ENCODE results near the gene LGI4.

Gene LGI4

GRCh38 chr19:35090506-35091214 is 44.2 kb downstream of the LGI4 start:
- DNase-seq (ENCODE audit: low read depth in 1 of 2, low spot score in 1 of 2), result peak in 1 of 2 experiments; percentile 35
- peak; percentile 17 for TF ChIP-seq CTCF (IDR thresholded peaks at IDR 0.05; ENCODE audit: insufficient read depth, low read length)
- no peak for TF ChIP-seq GABPA (IDR thresholded peaks at IDR 0.05; ENCODE audit: low read depth)
- H3K27ac ChIP-seq (replicated peaks), result no peak overlapping the region
- no peaks in the 10 kb centered on the region for H3K27me3 ChIP-seq (ENCODE audit: insufficient read depth, poor library complexity, severe bottlenecking)
- H3K4me3 ChIP-seq (replicated peaks; ENCODE audit: insufficient read depth, low read length), result no peak overlapping the region

DNA sequence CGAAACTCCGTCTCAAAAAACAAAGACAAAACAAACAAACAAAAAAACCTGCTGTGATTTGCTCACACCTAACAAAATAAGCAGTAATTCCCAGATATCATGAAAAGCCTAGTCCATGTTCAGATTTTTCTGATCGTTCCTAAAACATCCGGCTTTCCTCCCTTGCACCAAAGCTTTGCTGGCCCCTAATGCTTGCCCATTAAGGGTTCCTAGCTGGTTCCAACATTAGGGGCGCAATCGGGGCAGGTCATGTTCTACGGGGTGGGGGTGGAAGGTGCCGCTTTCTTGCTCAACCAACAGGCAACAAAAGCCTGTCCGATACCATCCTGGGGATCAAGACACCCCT is 44.7 kb downstream of the LGI4 start:
- Histone ChIP-seq H3K27ac (replicated peaks) (no peak overlapping the region), H3K27me3 (ENCODE audit: insufficient read depth, poor library complexity, severe bottlenecking) (no peaks in the 10 kb centered on the region), H3K4me3 (replicated peaks; ENCODE audit: insufficient read depth, low read length) (no peak overlapping the region)
- TF ChIP-seq, protein P1, sequence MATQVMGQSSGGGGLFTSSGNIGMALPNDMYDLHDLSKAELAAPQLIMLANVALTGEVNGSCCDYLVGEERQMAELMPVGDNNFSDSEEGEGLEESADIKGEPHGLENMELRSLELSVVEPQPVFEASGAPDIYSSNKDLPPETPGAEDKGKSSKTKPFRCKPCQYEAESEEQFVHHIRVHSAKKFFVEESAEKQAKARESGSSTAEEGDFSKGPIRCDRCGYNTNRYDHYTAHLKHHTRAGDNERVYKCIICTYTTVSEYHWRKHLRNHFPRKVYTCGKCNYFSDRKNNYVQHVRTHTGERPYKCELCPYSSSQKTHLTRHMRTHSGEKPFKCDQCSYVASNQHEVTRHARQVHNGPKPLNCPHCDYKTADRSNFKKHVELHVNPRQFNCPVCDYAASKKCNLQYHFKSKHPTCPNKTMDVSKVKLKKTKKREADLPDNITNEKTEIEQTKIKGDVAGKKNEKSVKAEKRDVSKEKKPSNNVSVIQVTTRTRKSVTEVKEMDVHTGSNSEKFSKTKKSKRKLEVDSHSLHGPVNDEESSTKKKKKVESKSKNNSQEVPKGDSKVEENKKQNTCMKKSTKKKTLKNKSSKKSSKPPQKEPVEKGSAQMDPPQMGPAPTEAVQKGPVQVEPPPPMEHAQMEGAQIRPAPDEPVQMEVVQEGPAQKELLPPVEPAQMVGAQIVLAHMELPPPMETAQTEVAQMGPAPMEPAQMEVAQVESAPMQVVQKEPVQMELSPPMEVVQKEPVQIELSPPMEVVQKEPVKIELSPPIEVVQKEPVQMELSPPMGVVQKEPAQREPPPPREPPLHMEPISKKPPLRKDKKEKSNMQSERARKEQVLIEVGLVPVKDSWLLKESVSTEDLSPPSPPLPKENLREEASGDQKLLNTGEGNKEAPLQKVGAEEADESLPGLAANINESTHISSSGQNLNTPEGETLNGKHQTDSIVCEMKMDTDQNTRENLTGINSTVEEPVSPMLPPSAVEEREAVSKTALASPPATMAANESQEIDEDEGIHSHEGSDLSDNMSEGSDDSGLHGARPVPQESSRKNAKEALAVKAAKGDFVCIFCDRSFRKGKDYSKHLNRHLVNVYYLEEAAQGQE (IDR thresholded peaks at IDR 0.05; ENCODE audit: insufficient replicate concordance, low read depth), result no peak
- no peak for TF ChIP-seq SPI1 (IDR thresholded peaks at IDR 0.05; ENCODE audit: borderline replicate concordance, low read depth)
- no peak for TF ChIP-seq POLR2AphosphoS5 (IDR thresholded peaks at IDR 0.05; ENCODE audit: low read depth)
- TF ChIP-seq CTCF (IDR thresholded peaks at IDR 0.05; ENCODE audit: insufficient read depth, low read length), result no peak
- TF ChIP-seq GABPA (IDR thresholded peaks at IDR 0.05; ENCODE audit: low read depth), result no peak
- no peak for DNase-seq (ENCODE audit: low read depth in 1 of 2, low spot score in 1 of 2)

DNA sequence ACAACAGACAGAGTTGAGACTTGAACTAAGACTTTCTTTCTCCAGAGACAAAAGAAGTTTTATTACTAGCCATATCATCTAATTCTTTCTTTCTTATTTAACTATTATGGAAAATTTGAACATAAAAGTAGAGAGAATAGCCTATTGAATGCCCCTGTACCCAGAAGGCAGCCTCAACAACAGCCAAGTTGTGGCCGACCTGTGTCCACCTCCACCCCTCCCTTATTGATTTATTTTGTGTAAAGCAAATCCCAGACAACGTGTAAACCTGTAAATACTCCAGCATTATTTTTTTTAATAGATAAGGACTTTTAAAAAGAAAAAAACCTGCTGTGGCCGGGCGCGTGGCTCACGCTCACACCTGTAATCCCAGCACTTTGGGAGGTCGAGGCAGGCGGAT is 45.3 kb downstream of the LGI4 start:
- Histone ChIP-seq H3K4me3 (replicated peaks; ENCODE audit: insufficient read depth, low read length) (no peak overlapping the region), H3K27me3 (ENCODE audit: insufficient read depth, poor library complexity, severe bottlenecking) (no peaks in the 10 kb centered on the region), H3K27ac (replicated peaks) (no peak overlapping the region)
- DNase-seq (ENCODE audit: low read depth in 1 of 2, low spot score in 1 of 2), result no peak
- TF ChIP-seq CTCF (IDR thresholded peaks at IDR 0.05; ENCODE audit: insufficient read depth, low read length) (no peak), POLR2AphosphoS5 (IDR thresholded peaks at IDR 0.05; ENCODE audit: low read depth) (no peak), SPI1 (IDR thresholded peaks at IDR 0.05; ENCODE audit: borderline replicate concordance, low read depth) (no peak), GABPA (IDR thresholded peaks at IDR 0.05; ENCODE audit: low read depth) (no peak)
- TF ChIP-seq, protein P1 (IDR thresholded peaks at IDR 0.05; ENCODE audit: insufficient replicate concordance, low read depth), result no peak
